LoVo (cell line): ENCODE data around the gene SNX33.
"Not testable (repeated sequence)": the region's sequence is repeated elsewhere in the genome, so short reads cannot be mapped to it uniquely, and the experiment has no call there.

Experiments
- DNase-seq: peaks from one replicate; pipeline ENCODE4 v3.0.0-alpha.2; 2016; ENCODE audit warnings: low spot score

The SNX33 gene

GRCh38 chr15:75662823-75663519 is 15.3 kb downstream of the SNX33 start:
- DNase-seq = no peak

DNA sequence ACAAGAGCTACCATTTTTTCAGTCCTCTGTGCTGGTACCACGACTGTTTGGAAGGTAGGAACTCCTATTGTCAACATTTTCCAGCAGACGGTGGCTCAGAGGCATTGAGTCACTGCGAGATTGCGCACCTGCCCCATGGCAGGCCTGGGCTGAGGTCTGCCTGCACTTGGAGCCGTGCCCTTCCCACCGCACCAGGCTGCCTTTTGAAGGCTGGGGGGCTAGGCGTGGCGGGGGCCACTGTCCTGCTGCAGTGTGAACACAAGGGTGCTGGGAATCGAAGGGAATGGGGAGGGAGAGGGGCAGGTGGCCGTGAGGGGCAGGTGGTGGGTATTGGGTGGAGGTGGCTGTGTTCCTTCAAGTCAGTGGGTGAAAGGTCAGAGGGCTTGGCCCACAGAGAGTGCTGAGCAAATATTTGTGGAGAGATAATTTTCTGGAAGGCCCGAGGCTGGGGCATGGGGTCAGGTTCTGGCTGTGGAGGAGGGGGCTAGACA is 16.3 kb downstream of the SNX33 start:
- DNase-seq = no peak

- DNase-seq = peak; percentile 14
Measured at GRCh38 chr15:75666823-75667501, 19.2 kb downstream of the SNX33 start.

- DNase-seq = peak; percentile 73
Measured at GRCh38 chr15:75669191-75669878, 21.6 kb downstream of the SNX33 start.

DNA sequence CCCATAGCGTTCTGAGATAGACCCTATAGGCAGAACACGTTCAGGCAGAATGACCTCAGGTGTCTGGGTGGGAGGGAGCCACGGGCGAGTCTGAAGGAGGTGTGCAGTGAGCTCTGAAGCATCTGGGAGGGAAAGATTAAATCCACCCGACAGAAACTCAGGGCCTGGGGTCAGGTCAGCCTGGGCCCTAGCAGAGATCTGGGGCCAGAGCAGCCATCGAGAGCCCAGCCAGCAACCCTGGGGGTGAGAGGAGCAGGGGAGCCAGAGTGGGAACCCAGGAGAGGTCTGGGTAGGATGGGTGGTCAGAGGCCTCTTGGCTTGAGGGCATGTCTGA is 22.1 kb downstream of the SNX33 start:
- DNase-seq = no peak

DNA sequence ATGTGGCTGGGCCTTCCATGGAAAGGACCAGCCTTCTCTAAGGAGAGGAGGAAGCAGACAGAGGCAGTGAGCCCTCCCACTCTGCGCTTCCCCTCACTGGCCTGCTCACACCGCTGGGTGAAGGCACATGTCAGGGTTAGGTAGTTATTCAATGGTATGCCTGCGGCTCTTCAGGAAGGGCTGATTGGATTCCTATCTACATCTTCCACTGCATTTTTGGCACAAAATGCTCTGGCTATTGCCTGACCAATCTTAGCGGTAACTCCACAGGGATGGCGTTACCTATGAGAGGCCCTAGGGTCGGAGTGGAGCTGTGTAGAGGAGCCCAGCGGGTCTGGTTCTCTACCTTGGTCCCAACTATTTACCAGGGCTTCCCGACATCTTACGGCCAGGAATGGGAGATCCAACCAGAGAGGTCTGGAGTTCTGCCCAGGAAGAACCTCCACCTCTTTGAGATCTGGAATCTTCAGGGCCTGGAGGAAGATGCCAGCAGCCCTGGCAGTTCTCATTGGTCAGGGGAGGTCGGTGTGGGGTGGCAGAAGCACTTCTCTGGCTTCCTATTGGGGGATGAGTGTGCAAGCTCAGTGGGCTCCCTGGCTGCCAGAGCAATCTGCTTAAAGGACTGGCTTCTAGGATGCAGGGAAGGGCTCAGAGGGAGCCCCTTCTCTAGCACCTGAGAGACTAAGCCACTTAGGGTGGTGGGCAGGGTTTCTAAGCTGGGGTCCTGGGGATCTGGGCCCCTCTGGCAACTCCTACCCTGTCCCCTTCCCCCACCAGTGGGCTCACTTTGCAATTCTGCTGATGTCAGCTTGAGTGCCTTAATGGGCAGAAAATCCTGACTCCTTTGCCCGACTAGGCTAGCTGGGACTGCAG is 24.3 kb downstream of the SNX33 start:
- DNase-seq = no peak

DNA sequence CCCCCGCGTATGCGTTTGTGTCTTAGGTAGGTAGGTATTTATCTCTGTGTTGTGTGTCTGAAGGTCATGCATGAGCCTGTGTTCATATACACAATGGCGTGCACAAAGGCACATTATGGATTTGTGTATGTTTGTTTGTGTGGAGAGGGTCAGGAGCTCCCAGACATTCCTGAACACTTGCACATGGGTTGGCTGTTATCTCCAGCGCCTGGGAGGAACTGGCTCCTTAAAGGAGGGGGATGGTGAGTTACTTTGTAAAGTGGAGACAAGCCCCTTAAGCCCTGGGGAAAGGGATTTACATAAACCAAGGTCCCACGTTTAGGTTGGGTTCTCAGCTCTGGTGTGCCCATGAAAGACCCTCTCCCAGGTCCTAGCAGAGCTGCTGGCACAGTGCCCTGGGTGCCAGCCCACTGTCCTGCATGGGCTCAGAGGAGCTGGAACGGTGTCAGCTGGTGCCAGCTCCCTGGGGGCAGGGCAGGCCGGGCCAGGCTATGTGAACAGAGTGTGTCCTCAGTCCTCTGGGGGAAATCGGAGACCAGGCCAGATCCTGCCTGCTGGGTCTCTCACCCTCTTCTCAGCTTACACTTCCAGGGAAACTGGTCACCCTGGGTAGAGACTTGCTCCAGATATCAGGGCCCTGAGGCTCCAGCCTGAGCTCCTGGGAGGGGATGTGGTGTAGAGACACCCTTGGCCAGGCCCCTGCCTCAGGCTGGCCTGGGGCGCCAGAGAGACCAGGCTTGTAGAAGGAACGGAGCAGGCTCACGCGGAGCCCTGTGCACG is 25.1 kb downstream of the SNX33 start:
- no peak for DNase-seq

DNA sequence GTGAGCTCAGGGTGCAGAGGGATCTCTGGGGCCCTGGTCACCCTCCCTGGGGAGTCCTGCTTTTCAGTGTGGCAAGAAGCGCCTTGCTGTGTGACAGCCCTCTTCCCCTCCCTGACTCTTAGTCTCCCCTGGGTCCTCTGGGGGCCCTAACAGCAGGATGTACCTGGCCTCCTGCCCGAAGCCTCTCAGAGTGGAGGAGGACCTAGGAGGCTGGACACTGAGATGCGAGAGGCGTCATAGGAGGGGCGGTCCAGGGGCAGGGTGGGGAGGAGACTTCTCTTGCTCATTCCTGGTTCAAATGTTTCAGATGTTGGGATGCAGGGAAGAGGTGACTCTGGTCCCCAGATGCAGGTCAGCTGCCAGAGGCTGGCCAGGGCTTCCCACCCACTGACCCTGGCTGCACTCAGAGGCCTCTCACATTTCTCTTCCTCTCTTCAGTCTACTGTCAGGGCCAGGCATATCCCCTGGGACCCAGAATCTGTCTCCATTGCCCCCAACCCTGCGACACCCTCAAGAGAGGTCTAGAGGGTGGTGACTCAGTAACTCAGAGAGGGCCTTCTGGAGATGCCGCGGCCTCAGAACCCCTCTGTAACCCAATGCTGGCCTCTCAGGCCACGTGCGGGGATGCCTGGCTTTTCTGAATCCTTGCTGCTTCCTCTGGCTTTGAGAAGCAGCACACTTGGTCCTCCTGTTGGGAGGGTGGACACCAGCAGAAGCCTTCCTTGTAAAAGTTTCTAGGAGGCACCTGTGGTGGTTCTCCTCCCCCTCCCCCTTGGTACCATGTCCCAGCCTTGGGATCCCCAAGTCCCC is 25.9 kb downstream of the SNX33 start:
- DNase-seq = no peak

- no peak for DNase-seq
Measured at GRCh38 chr15:75674366-75674765, 26.7 kb downstream of the SNX33 start.

- DNase-seq = no peak
Measured at GRCh38 chr15:75675579-75676404, 28.1 kb downstream of the SNX33 start.

- DNase-seq = no peak
Measured at GRCh38 chr15:75676688-75677464, 29.2 kb downstream of the SNX33 start.

- DNase-seq = no peak
Measured at GRCh38 chr15:75677465-75678323, 30.0 kb downstream of the SNX33 start.

DNA sequence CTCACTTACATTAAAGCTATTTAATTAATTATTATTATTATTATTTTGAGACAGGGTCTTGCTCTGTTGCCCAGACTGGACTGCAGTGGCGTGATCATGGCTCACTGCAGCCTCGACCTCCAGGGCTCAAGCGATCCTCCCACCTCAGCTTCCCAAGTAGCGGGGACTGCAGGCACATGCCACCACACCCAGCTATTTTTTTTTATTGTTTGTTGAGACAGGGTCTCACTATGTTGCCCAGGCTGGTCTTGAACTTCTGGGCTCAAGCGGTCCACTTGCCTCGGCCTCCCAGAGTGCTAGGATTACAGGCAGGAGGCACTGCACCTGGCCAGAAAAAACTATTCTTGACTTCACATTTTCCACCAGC is 30.6 kb downstream of the SNX33 start:
- DNase-seq = not testable (repeated sequence)

DNA sequence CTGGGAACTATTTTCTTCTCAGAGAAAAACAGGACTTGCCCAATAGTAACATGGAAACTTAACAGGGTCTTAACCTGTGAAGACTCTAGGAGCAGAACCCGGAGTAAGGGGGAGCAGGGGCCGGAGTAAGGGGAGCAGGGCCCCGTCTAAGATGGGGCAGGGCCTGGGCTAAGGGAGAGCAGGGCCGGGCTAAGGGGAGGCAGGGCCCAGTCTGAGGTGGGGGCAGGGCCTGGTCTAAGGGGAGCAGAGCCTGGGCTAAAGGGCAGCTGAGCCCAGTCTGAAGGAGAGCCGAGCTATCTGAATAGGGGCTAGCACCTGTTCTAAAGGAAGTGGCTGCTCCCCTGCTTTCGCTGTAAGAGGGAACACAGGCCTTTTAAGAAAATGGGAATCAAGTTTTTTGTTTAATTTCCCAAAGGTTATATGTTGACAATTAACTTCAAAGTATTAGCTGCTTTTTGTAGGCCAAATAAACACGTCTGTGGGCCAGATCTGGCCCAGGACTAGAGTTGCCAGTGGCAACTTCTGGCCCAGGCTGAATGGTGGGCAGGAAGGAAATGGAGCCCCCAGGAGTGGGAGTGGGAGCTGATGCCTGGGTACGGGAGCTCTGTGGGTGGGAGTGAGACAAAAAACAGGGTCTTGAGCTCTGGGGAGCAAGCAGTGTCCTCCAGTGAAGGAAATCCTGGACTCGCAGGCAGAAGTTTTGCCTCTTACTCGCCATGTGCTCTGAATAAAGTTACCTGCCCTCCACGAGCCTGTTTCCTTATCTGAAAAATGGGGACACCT is 32.5 kb downstream of the SNX33 start:
- DNase-seq = no peak

DNA sequence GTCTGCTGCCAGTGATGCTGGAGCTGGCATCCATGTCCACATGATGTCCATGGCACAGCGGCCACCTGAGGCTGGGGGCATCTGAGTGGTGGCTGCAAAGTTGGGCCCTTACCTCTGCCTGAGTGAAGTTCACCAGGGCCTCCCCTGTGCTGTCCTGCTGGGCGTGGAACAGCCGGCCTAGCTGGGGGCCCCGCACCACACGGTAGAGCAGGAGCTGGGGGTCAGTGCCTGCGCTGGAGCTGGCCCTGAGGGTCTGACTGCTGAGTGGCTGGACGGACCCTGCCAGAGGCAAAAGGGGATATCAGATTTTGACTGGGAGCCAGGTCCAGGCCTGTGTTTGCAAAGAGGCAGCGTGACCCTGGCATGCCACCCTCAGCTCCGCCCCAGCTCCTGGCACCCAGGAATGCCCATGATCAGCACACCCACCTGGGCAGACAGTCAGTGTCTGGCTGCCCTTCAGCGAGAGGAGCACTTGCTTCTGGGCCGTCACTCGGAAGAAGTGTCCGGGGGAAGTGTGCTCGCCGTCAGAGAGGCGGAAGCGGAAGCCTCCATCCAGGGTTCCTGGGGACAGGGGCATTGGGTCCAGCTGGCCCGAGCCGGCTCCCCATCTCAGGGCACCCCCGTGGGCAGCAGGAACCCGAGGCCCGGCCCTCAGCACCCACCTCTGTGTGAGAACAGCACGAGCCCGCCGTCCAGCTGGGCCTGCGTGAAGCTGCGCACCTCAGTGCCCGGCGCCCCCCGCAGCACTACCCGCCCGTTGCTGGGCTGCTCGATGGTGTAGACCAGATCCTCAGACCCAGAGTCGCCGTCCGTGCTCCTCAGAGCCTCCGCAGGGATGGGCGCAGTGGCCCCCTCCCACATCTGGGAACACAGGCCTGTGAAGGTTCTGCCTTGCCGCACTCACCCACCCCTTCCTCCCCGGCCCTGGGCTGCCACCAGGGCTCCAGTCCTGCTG is 34.7 kb downstream of the SNX33 start:
- no peak for DNase-seq
